Activated T-helper 9 cell treated with anti-CD3 and anti-CD28 coated beads, Interleukin-2, amount 50 U/mL, for 16 hours (primary cell): ENCODE results near the gene BLOC1S6.

Source experiments
- DNase-seq: peaks from one replicate; pipeline ENCODE4 v3.0.0-alpha.2; 2020; ENCODE audit warnings: low read depth

The BLOC1S6 gene

DNA sequence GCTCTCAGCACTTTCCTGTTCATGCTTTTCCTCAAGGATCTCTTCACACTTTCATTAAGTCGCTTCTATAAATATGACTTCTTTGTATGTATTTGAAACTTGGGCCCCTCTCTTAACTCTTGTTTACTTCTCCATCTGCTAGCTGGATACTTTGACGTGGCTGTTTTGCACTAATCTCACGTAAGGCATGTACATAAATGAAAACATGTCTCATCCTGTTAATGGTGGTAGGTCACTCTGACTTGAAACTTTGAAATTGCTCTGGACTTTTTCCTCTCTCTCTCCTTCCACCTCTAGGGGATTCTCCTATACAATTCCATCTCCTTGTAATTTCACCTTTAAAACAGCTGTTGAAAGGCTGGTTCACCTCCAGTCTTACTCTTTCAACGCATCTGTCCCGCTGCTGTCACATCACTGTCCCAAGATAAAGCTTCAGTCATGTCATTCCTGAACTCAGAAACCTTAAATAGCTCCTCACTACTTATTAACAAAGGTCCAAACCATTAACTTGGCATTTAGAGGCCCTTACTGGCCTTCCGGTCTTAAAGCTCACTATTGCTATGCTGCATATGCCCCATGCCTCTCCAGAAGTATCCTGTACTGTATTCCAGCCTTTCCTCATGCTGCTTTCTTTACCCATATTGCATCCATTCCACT is 1.2 kb downstream of the BLOC1S6 start:
- DNase-seq = no peak

DNA sequence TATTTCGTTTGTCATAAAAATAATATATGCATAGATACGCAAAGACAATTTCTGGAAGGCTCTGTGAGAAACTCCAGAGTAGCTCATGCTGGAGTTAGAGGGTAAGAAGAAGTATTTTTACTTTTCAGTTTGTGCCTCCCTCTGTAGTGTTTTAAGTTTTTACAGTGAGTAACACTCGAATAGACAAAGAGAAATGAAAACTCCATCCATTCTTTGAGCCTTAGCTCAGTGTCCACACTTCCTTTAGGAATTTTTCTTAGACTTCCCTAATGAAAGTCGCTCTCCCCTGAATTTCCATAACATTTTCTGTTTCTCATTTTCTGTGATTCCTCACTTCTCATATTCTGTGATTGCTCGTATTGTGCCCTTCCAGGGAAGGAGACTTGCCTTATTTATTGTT is 2.1 kb downstream of the BLOC1S6 start:
- no peak for DNase-seq

DNA sequence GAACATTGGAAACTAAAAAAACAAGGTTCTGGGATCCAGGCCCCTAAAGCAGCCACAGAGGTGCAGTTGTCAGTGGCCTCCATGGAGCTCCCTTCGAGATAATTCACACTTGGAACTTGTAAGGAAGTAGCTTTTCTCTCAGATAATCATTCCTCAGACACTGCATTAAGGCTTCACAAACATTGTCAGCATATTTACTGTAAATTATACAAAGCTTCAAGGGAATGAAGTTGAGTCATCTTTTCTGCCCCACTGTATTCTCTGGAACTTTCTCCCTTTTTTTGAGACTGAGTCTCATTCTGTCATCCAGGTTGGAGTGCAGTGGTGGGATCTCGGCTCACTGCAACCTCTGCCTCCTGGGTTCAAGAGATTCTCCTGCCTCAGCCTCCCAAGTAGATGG is 7.1 kb downstream of the BLOC1S6 start:
- DNase-seq = no peak

DNA sequence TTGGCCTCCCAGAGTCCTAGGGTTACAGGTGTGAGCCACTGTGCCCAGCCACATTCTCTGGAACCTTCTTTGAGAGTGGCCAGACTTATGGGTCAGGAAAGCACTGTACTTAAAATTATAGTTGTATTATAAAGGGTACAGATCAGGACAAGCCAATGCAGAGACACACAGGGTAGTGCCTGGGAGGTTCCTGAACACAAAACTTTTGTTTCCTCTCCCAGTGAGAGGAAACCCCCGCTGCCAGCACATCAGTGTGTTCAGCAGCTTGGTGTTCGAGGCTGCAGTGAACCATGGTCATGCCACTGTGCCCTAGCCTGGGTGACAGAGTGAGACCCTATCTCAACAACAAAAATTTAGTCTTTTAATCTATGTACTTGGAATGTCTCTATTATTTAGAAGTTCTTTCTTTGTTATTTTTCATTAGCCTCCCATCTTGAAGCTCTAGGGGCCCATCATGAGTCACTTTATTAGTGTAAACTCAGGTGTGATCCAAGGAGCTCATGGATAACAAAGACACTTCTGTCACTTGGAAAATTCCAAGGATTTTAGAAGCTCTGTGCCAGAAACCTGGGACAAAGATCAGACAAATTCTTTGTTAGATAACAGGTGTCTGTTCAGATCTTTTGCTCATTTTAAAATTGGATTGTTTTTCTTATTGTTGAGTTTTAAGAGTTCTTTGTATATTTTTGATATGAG is 7.8 kb downstream of the BLOC1S6 start:
- DNase-seq = no peak

DNA sequence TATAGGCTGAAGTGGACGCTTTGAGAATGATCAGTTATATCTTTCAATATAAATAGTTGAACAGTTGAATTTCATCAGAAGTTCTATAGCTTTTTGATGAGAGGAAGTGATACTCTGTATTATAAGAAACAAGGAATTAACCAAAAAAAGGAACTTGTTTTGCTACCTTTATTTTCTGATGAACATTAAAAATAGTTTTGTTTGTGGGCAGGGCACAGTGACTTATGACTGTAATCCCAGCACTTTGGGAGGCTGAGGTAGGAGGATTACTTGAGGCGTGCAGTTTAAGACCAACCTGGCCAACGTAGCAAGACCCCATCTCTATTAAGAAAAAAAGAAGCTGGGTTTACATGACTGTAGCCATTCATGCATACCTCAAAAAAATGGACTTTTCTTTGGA is 16.7 kb downstream of the BLOC1S6 start:
- DNase-seq = no peak

DNA sequence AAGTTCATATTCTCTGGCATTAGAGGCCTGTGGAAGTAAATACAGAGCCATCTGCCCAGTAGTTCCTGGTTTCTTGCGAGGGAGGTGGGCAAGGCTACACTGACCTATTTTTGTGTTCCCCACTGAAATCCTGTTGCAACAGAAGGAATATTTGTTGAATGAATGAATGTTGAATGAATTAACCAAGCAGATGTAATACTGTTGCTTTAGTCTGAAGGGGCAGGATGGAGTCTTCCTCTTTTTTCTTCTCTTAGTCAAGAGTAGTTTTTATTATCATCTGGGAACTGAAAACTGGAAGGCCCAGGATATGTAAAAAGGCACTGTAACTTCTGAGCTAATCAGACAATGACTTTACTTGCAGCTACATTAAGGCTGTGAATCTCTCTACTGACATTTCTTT is 17.1 kb downstream of the BLOC1S6 start:
- no peak for DNase-seq

DNA sequence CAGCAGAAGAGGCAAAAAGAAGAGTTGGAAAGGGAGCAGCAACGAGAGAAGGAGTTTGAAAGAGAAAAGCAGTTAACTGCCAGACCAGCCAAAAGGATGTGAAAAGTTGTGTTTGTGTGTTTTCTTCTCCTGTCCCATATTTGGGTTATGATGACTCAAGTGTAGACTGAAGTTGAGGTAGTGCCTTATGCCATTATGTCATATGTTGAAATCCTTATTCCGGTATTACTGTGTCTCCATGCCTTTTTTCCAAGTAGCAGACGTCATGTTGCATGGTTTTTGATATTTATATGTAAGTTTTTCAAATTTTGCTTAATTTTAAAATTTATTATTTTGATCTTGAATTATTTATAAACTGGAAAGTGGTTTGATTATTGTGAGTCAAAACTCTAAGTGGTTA is 19.2 kb downstream of the BLOC1S6 start:
- no peak for DNase-seq

DNA sequence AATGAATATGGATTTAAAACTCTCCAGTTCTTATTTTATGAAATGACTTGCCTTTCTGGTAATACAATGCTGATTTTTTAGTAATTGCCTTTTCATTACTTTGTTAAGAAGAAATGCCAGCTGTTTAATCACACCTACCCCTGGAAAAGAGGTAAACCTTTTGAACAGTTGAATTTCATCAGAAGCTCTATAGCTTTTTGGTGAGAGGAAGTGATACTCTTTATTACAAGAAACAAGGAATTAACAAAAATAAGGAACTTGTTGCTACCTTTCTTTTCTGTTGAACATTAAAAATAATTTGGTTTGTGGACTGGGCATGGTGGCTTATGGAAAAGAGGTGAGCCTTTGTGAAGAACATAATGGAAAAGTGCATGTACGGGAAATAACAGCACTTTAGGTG is 19.7 kb downstream of the BLOC1S6 start:
- no peak for DNase-seq

DNA sequence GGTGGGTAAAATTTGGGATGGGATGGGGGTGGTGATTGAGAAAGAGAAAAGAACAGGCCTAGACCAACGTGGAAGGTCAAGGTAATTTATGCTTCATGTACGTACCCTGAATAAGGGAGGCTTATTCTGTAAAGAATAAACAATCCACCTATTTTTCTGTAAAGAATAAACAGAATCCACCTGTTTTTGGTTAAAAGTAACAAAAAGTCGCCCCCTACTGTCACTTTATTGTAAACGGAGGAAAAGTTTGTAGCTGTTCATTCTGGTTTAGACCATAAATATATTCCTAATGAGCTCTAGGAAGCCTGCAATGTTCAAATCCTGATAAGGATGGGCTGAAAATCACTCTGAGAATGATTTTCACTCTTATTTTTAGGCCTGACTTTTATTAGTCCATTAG is 24.1 kb downstream of the BLOC1S6 start:
- DNase-seq = no peak

DNA sequence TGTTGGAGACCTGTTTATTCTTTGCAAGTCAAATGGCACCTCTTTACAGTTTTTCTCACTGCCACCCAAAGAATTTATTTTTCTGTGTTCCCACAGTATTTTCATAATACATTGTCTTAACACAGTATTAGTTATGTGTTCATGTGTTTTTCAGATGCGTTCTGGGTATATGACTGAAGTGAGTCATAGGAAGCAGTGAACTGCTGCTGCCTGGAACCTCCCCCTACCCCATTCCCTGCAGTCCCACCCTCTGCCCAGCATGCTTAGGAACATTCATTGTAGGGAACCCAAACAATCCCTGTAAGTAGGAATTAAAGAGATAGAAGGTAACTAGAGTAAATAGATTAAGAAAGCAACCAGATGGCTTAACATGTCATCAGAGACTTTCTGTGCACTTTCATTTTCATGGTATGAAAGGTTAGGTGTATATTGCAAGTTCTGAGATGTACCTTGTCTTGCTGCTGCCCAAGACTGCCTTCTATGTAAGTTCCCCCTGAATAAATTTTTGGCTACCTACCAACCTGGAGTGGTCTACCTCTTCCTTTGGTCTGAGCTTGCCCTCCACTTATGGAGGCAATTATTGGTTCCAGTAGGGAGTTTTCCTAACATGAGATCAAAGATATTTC is 25.7 kb downstream of the BLOC1S6 start:
- no peak for DNase-seq

DNA sequence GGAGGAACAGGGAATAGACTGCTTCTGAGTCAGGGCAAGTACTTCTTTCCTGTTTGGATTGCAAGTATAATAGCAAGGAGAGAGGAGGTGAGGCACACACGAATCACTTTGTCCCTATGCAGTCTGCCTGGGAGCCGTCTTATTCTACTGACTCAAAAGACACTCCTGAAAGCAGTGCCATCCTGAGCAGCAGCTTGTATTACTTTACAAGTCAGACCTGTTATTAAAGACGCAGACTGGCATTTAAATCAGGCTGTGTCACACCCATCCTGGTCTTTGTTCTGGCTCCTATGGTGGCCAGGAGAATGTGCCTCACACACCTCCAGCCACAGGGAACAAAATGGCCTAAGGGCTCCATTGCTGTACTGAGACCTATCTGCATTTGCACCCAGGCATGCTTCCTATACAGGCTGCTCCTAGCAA is 29.7 kb downstream of the BLOC1S6 start:
- DNase-seq = no peak

DNA sequence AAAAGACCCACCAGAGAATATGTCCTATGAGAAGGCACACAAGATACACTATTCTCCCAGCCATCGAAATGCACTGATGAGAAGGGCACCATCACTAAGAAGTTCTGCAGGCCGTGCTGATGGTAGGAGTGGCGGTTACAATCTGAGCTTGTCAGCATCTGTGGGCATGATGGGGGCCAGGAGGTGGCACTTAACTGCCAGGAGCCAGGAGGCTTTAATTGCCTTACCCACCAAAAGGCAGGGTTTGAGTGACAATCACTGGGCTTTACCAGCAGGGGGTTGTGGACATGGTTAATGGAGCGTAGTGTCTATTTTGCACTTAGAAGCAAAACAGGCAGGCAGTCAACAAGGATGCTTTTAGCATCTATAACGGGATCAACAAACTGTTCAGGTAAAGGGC is 31.6 kb downstream of the BLOC1S6 start:
- DNase-seq = no peak

DNA sequence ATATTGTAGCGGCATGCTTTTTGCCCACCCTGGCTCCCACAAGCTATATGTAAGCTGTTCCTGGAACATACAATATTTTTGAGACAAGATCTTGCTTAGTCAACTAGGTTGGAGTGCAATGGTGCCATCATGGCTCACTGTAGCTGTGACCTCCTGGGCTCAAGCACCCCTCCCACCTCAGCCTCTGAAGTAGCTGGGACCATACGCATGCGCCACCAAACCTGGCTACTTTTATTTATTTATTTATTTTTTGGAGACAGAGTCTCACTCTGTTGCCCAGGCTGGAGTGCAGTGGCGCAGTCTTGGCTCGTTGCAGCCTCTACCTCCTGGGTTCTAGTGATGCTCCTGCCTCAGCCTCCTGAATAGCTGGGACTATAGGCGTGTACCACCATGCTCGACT is 41.0 kb downstream of the BLOC1S6 start:
- DNase-seq = no peak

DNA sequence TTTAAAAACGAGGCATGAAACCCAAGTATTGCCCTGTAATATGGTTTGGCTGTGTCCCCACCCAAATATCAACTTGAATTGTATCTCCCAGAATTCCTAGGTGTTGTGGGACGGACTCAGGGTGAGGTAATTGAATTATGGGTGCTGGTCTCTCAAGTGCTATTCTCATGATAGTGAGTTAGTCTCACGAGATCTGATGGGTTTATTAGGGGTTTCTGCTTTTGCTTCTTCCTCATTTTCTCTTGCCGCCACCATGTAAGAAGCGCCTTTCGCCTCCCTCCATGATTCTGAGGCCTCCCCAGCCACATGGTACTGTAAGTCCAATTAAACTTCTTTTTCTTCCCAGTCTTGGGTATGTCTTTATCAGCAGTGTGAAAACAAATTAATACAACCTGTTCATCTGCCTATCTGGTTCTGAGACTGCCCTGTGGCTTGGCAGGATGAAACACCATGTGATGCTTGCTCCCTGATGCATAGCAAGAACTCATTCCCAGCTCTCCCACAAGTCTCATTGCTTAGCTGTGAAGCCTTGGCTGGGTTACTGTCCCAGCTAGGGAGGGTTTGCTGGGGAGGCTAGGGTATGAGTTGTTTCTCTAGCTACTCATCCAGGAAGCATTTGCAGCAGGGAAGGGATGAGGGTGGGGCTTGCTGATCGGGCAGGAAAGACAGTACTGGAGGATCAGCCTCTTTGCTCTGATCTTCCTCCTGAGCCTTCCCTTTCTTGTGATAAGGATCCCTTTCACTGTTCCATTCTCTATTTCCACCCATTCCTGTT is 43.9 kb downstream of the BLOC1S6 start:
- no peak for DNase-seq

DNA sequence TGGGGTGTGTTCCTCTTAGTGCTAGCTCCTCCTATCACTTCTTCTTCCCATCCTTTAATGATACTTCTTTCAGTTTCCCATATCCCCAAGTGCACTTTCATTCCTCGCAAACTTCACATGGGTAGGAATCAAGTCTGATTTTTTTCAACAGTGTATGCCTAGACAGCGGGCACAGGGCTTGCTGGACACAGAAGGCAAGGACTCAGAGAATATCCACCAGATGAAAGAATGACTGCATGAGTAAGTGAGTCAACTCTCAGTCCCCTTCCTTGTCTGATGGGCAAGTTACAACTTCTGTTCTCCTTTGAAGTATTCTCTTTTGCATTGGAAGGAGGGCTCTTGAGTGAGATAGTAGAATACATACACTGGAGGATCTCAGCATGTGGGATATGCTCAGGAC is 44.6 kb downstream of the BLOC1S6 start:
- DNase-seq = no peak

DNA sequence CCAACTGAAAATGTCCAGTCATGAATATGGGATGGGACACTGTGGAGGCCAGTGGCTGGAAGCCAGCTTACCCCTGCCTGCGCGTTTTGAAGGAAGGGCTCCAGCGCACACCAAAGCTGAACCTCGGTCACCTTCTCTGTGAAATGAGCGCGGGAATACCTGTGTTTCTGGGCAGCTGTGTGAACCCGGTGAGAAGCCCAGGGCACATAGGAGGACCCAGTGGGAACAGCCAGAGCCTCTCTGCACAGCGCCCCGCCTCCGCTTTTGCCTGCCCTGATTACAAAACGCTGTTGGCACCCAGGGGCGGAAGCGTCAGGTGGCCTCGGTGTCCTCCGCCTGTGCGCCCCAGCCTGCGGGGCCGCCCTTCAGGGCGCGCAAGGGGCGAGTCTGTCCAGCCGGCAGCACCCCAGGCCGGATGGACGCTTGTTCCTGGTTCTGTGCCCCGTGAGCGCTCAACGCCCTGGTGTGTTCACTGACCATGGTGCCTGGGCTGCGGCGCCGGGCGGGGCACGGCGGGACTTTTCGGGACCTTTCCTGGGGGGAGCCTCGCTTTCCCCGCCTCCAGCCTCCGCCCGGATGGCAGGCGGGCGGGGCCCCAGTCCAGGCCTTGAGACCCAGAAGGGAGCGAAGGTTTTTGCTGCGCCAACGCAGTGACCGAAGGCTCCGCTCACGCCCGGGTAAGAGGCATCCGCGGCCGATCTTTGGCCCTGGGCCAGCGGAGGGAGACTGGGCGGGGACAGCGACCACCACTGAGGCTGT is 47.4 kb downstream of the BLOC1S6 start, which contains the start of gene SQOR:
SQOR (plus strand) TSS at position 598 of the 759 bp plus-strand sequence. CDS start 23,895 bp downstream, outside the sequence.
- peak; percentile 50 for DNase-seq

DNA sequence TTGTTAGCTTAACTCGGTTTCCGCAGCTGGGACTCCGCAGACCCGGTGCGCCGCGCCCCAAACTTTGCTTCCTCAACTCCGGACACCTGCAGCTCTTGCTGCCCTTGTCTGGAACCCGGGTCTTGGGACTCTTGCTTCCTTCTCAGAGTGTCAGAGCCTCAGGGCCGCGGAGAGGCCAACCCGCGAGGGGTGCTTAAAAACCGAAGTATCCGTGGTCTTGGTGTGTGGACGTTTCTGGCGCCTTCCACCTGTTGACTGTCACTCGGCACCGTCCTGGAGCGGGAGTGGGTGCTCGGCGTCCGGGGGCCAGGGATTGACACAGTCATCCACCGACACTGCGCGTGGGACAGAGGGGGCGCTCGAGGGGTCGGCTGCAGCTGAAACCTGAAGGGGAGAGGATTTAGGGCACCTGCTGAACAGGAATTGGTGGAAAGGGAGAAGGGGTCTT is 48.0 kb downstream of the BLOC1S6 start:
- peak; percentile 62 for DNase-seq

DNA sequence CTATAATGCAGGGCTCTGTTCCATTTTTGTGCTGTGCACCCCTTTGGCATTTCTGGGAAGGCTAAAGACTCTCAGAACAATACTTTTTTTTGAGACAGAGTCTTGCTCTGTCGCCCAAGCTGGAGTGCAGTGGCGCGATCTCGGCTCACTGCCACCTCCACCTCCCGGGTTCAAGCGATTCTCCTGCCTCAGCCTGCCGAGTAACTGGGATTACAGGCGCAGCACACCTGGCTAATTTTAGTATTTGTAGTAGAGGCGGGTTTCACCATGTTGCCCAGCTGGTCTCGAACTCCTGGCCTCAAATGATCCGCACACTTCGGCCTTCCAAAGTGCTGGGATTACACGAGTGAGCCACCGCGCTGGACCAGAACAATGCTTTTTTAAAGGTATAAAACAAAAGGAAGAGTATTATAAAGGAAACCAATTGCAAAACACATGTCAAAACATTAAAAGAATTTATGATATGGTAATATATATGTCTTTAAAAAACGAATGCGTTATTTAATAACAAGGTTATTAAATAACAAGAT is 48.6 kb downstream of the BLOC1S6 start:
- DNase-seq = no peak

DNA sequence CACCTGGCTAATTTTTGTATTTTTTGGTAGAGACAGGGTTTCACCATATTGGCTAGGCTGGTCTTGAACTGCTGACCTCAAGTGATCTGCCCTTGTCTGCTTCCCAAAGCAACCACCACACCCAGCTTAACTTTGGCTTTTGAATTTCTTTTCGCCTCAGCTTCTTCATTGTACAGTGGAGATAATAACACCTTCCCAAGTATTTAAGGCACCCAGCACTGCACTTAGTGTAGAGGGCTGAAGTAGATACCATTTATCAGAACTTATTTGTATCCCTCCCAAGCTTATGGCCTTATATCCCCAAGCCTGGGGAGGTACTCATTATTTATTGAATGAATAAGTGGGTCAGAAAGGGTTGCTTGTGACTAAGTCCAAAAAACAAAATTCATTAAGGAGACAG is 50.0 kb downstream of the BLOC1S6 start:
- DNase-seq = no peak

DNA sequence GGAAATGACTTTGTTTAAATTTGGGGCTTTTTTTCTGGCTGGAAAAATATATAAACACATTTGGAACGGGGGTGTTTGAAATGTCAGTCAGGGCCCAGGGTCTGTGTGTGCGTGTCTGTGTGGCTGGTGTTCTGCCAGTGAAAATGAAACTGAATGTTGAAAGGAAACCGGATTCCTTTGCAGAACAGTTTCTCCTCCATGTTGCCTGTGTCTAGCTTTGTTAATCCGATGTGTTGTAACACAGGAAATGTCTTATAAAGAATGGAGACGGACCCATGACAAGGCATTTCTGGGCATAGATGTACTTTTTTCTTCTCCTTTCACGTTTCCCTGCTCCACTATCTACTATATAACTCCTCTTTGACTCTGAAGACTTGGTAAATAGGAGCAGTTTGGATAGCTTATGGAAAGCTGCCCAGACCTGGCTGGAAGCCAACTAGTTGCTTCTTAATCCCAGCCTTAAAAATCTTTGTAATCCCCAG is 50.4 kb downstream of the BLOC1S6 start:
- peak; percentile 34 for DNase-seq

DNA sequence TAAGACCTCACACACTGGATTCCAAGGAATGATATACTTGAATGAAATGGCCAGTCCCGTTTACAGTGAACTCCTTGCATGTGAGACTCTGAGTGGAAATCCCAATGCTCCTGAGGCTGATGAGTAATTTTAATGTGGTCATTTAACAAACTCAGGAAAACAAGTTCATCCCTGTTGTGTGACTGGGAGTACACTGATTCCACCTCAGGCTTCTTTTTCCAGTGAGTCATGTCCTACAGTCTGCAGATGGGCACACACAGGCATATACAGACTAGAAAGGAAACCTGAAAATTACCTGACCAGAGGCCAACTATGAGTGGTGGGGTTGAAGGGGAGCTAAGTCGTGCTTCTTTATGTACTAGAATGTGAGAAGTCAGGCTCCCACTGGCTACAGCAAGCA is 53.4 kb downstream of the BLOC1S6 start:
- no peak for DNase-seq
